Measurements from ENCODE around the gene CXCL6.

The CXCL6 gene

GRCh38 chr4:73867783-73868182, 31.3 kb downstream of the CXCL6 start:
- no peak for DNase-seq

- no peak for DNase-seq
Observed at GRCh38 chr4:73868206-73869129, 32.0 kb downstream of the CXCL6 start.

GRCh38 chr4:73869130-73870055, 32.9 kb downstream of the CXCL6 start, which contains the start of gene CXCL1:
TSS of gene CXCL1 (plus strand) at chr4:73869393. CDS start at chr4:73869471, 78 bp downstream.
- DNase-seq = no peak

GRCh38 chr4:73870260-73870659, 33.8 kb downstream of the CXCL6 start:
- no peak for DNase-seq

GRCh38 chr4:73870768-73871167, 34.3 kb downstream of the CXCL6 start:
- no peak for DNase-seq

GRCh38 chr4:73871511-73872310, 35.2 kb downstream of the CXCL6 start:
- no peak for DNase-seq

GRCh38 chr4:73872316-73873108, 36.0 kb downstream of the CXCL6 start:
- no peak for DNase-seq

GRCh38 chr4:73874386-73874785, 37.9 kb downstream of the CXCL6 start:
- no peak for DNase-seq

- DNase-seq = no peak
Observed at GRCh38 chr4:73875401-73875800, 38.9 kb downstream of the CXCL6 start.

GRCh38 chr4:73883306-73883705, 46.8 kb downstream of the CXCL6 start:
- DNase-seq = no peak

GRCh38 chr4:73885574-73886267, 49.2 kb downstream of the CXCL6 start:
- DNase-seq = no peak

Measured in nucleus accumbens (tissue), 56 donors.